GM12878 (cell line): ENCODE data around the gene ZNF763. TPM values are rescaled to one million over a fixed set of nuclear protein-coding genes. Genes with fewer than 3 reads are reported as not detected.
A peak's percentile ranks its signal among the peaks of the same experiment; 100 is the strongest.
"Not testable (repeated sequence)": the region's sequence is repeated elsewhere in the genome, so short reads cannot be mapped to it uniquely, and the experiment has no call there.

Experiments used
- ATAC-seq: fragments of 200-7000 bp; cut with Tn5 transposase; 3 replicates; pipeline ENCODE4 v1.9.1; 2020; ENCODE audit warnings: mild to moderate bottlenecking, moderate library complexity
- BruUV-seq: library from RNA; stranded (reverse); fragments of 400-500 nt; replicated peaks from 2 replicates; lab custom pipeline; 2021; lab: Mats Ljungman, UMichigan
- CTCF ChIA-PET: fragments of 300-600 bp; sonication (Branson Sonifier 250); formaldehyde crosslinking; extraction: SDS; loops from one replicate; lab custom pipeline; 2021; ENCODE audit warnings: inconsistent platforms; lab: Yijun Ruan, JAX
- POLR2A ChIA-PET: fragments of 350-600 bp; formaldehyde crosslinking; extraction: SDS; loops from one replicate; lab custom pipeline; 2021; ENCODE audit warnings: inconsistent platforms; lab: Charles Lee
- RAD21 ChIA-PET: fragments of 300-600 bp; sonication (Branson Sonifier 250); formaldehyde crosslinking; loops from one replicate; lab custom pipeline; 2023; ENCODE audit warnings: antibody characterized with exemption; ENCODE audit not compliant: unreplicated experiment; lab: Charles Lee
- SMC1A ChIA-PET: fragments of 300-600 bp; sonication (Branson Sonifier 250); formaldehyde crosslinking; loops from one replicate; lab custom pipeline; 2023; ENCODE audit not compliant: unreplicated experiment, uncharacterized antibody; lab: Charles Lee
- DNase-seq: peaks from one replicate; pipeline ENCODE4 v3.0.0-alpha.2; 2011; ENCODE audit warnings: low read depth, low spot score
- FAIRE-seq: peaks from 3 replicates; lab custom pipeline; 2011; peaks lifted over from hg19 to GRCh38; lab: Jason Lieb, UNC
- H2AFZ ChIP-seq: 2 replicates; pipeline ENCODE4 v1.6.0; 2011; ENCODE audit warnings: low read depth, low read length, control low read depth; ENCODE audit not compliant: control insufficient read depth
- H3K27ac ChIP-seq: 2 replicates; pipeline ENCODE4 v1.5.1; 2011; ENCODE audit warnings: control low read depth; ENCODE audit not compliant: control insufficient read depth, insufficient read depth
- H3K27me3 ChIP-seq, 2 experiments: replicated peaks in 1 of 2; 2 replicates each; pipeline versions ENCODE4 v1.6.0 to v1.6.1; 2011; ENCODE audit warnings: low read length in 1 of 2; ENCODE audit not compliant: control insufficient read depth in 2 of 2, insufficient read depth in 2 of 2
- H3K36me3 ChIP-seq, 2 experiments: 2 replicates each; pipeline ENCODE4 v1.5.1; 2011; ENCODE audit warnings: low read length in 1 of 2; ENCODE audit not compliant: control insufficient read depth in 2 of 2, insufficient read depth in 2 of 2
- H3K4me1 ChIP-seq: 2 replicates; pipeline ENCODE4 v1.6.1; 2011; ENCODE audit warnings: mild to moderate bottlenecking, low read length, moderate library complexity, mixed read lengths; ENCODE audit not compliant: control insufficient read depth, insufficient read depth
- H3K4me2 ChIP-seq: 2 replicates; pipeline ENCODE4 v1.6.0; 2011; ENCODE audit warnings: control low read depth; ENCODE audit not compliant: control insufficient read depth, insufficient read depth
- H3K4me3 ChIP-seq: fragments of 200-600 bp; sonication (generic); 2 replicates; pipeline ENCODE4 v1.5.1; 2016
- H3K79me2 ChIP-seq: 2 replicates; pipeline ENCODE4 v1.6.0; 2011; ENCODE audit warnings: low read length; ENCODE audit not compliant: control insufficient read depth, insufficient read depth
- H3K9ac ChIP-seq: 2 replicates; pipeline ENCODE4 v1.8.0; 2011; ENCODE audit warnings: low read length, control low read depth, mixed read lengths; ENCODE audit not compliant: control insufficient read depth, insufficient read depth
- H3K9me3 ChIP-seq: replicated peaks from 3 replicates; pipeline ENCODE4 v1.5.1; 2011; ENCODE audit warnings: mild to moderate bottlenecking, low read length; ENCODE audit not compliant: control insufficient read depth, insufficient read depth
- H4K20me1 ChIP-seq: 2 replicates; pipeline ENCODE4 v1.6.0; 2011; ENCODE audit not compliant: control insufficient read depth, insufficient read depth
- BCL3 ChIP-seq: IDR thresholded peaks from 2 replicates; pipeline ENCODE4 v1.6.1; 2011; ENCODE audit warnings: borderline replicate concordance, low read depth, mild to moderate bottlenecking, moderate library complexity, low read length; ENCODE audit not compliant: insufficient read depth, poor library complexity, severe bottlenecking
- CEBPB ChIP-seq, 2 experiments: fragments of 150-350 bp in 1 of 2; IDR thresholded peaks; 2 replicates each; pipeline ENCODE4 v1.6.1; 2012 to 2014; ENCODE audit warnings: low read depth in 2 of 2, low read length in 2 of 2, borderline replicate concordance in 1 of 2, inconsistent platforms in 1 of 2
- MTA3 ChIP-seq: IDR thresholded peaks from 2 replicates; pipeline ENCODE4 v1.6.1; 2012; ENCODE audit warnings: low read length, inconsistent platforms, borderline replicate concordance
- SMAD1 ChIP-seq: fragments of 450-650 bp; IDR thresholded peaks from 2 replicates; pipeline ENCODE4 v1.6.1; 2018; ENCODE audit warnings: mild to moderate bottlenecking, low read depth; ENCODE audit not compliant: partially characterized antibody
- TBL1XR1 ChIP-seq: IDR thresholded peaks from 2 replicates; pipeline ENCODE4 v1.6.1; 2012; ENCODE audit warnings: low read depth, low read length, improper control_type of control experiment
- WGBS: methylation state at CpG from one replicate; pipeline ENCODE4 v1.1.6; 2016; ENCODE audit warnings: low lambda C conversion rate; ENCODE audit not compliant: insufficient replicate concordance, insufficient coverage; ENCODE audit errors: missing lambda C conversion rate; 5-methylcytosine and 5-hydroxymethylcytosine counted together
- in situ Hi-C: fragments of 300-500 bp; cut with MboI; formaldehyde crosslinking; loops from 9 replicates; pipeline ENCODE4 v1.14.3; 2018; ENCODE audit warnings: mixed read lengths
- intact Hi-C: fragments of 100-400 bp; cut with micrococcal nuclease; formaldehyde crosslinking; loops from one replicate; pipeline ENCODE4 v1.14.2; 2022; ENCODE audit not compliant: unreplicated experiment
- polyA plus RNA-seq, 11 experiments: library from polyadenylated mRNA; depleted of rRNA in 4 of 11; unstranded in 6 of 11; stranded (reverse) in 5 of 11; fragments of >200 nt; fragmentation: Nextera tagmentation in 4 of 11; fragmentation: Illumina TruSeq in 1 of 11; extraction: Ambion mirVana in 4 of 11; extraction: Trizol in 1 of 11; gene quantifications; 1 replicate in 1 of 11; 2 replicates in 10 of 11; pipeline versions ENCODE4 v1.2.1 to v1.2.3, GENCODE V29; 2011 to 2016; ENCODE audit warnings: inconsistent platforms in 2 of 11, missing spikeins in 2 of 11, low read depth in 1 of 11
- total RNA-seq, 4 experiments: library from RNA; depleted of rRNA in 3 of 4; stranded (reverse); fragments of >200 nt in 3 of 4; fragmentation: Illumina TruSeq in 1 of 4; extraction: Trizol in 1 of 4; gene quantifications; 2 replicates each; pipeline versions ENCODE4 v1.2.1 to v1.2.3, GENCODE V29; 2013 to 2021
- TF ChIP-seq, protein P1 (sequence below): fragments of 450-650 bp; formaldehyde crosslinking; IDR thresholded peaks from 2 replicates; pipeline ENCODE4 v1.4.0; 2022; ENCODE audit warnings: mild to moderate bottlenecking, moderate library complexity

ZNF763 gene
- total and polyA plus RNA-seq, 10 of the 15 experiments (the other 5 are each of a cell fraction or from before 2014, with no cell fraction given): 0.62 to 1.8 (median 1.1) TPM

DNA sequence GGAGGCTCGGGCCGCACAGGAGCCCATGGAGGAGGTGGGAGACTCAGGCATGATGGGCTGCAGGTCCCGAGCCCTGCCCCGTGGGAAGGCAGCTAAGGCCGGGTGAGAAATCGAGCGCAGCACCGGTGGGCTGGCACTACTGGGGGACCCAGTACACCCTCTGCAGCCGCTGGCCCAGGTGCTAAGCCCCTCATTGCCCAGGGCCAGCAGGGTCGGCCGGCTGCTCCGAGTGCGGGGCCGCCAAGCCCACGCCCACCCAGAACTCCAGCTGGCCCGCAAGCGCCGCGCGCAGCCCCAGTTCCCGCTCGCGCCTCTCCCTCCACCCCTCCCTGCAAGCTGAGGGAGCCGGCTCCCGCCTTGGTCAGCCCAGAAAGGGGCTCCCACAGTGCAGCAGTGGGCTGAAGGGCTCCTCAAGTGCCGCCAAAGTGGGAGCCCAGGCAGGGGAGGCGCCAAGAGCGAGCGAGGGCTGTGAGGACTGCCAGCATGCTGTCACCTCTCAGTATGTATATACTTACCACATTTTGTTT lies 23.4 kb upstream of the ZNF763 start:
- peaks cover 57% of the 10 kb centered on the region for H3K9me3 ChIP-seq
- DNase-seq, ATAC-seq: not testable (repeated sequence)

GRCh38 chr19:11942008-11942842 lies 22.6 kb upstream of the ZNF763 start:
- H3K4me3 ChIP-seq: 0 out of 2 replicates have a peak overlapping the region, but pooled peaks have one; percentile 11

More for the DNA sequence above, 23.4 kb upstream of the ZNF763 start:
- H3K27ac ChIP-seq, H4K20me1 ChIP-seq, FAIRE-seq, RAD21 ChIA-PET, in situ Hi-C loops, SMC1A ChIA-PET, H3K4me3 ChIP-seq, CTCF ChIA-PET, POLR2A ChIA-PET, H3K4me2 ChIP-seq, H2AFZ ChIP-seq, H3K4me1 ChIP-seq, H3K79me2 ChIP-seq, H3K36me3 ChIP-seq, intact Hi-C loops, BruUV-seq, H3K27me3 ChIP-seq, H3K9ac ChIP-seq: not testable (repeated sequence)
- WGBS: 99% methylated on average over 27 of the region's 29 CpGs

More at GRCh38 chr19:11942008-11942842, 22.6 kb upstream of the ZNF763 start:
- peaks cover 65% of the 10 kb centered on the region for H3K9me3 ChIP-seq
- no peak overlapping the region for H3K27ac ChIP-seq
- in situ Hi-C loops (no loop called here), intact Hi-C loops (no loop called here)
- peaks cover 3% of the 10 kb centered on the region for H3K79me2 ChIP-seq
- ATAC-seq (no peak), DNase-seq (no peak), FAIRE-seq (no peak)
- H3K9ac ChIP-seq: no peak overlapping the region
- ChIA-PET SMC1A (interaction anchor here (1.2 kb wide), 1 partner anchor 12 kb away, joined by 4 read pairs; no protein-coding TSS in a partner anchor), CTCF (no interaction called here), POLR2A (no interaction called here), RAD21 (no interaction called here)
- no peaks in the 10 kb centered on the region for H3K4me1 ChIP-seq
- BruUV-seq: no TSS peak
- no peak overlapping the region for H3K4me2 ChIP-seq
- 80% methylated on average over 10 of the region's 10 CpGs for WGBS
- no peak for TF ChIP-seq CEBPB (IDR thresholded peaks at IDR 0.05; ENCODE audit: borderline replicate concordance in 1 of 2, low read depth in 2 of 2, low read length in 2 of 2)
- TF ChIP-seq, protein P1, sequence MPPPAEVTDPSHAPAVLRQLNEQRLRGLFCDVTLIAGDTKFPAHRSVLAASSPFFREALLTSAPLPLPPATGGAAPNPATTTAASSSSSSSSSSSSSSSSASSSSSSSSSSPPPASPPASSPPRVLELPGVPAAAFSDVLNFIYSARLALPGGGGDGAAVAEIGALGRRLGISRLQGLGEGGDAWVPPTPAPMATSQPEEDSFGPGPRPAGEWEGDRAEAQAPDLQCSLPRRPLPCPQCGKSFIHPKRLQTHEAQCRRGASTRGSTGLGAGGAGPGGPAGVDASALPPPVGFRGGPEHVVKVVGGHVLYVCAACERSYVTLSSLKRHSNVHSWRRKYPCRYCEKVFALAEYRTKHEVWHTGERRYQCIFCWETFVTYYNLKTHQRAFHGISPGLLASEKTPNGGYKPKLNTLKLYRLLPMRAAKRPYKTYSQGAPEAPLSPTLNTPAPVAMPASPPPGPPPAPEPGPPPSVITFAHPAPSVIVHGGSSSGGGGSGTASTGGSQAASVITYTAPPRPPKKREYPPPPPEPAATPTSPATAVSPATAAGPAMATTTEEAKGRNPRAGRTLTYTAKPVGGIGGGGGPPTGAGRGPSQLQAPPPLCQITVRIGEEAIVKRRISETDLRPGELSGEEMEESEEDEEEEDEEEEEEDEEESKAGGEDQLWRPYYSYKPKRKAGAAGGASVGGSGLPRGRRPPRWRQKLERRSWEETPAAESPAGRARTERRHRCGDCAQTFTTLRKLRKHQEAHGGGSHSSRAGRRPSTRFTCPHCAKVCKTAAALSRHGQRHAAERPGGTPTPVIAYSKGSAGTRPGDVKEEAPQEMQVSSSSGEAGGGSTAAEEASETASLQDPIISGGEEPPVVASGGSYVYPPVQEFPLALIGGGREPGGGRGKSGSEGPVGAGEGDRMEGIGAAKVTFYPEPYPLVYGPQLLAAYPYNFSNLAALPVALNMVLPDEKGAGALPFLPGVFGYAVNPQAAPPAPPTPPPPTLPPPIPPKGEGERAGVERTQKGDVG (CRISPR knock-in tag): no peak
- TF ChIP-seq SMAD1: no peak
- TF ChIP-seq TBL1XR1: no peak
- no peak for TF ChIP-seq BCL3
- TF ChIP-seq MTA3: no peak
- no peaks in the 10 kb centered on the region for H4K20me1 ChIP-seq
- H3K36me3 ChIP-seq: peaks cover 4 to 7% of the 10 kb centered on the region in 2 experiments; a peak in 3 of 4 replicates
- no peaks in the 10 kb centered on the region for H3K27me3 ChIP-seq
- H2AFZ ChIP-seq: no peak overlapping the region
